HepG2 (cell line): Measurements from ENCODE around the gene NDUFS1. TPM values are rescaled to one million over a fixed set of nuclear protein-coding genes. Genes with fewer than 3 reads are reported as not detected.

Source experiments
- CREB1 ChIP-seq, 2 experiments: fragments of 450-650 bp in 1 of 2; IDR thresholded peaks; 2 replicates each; pipeline ENCODE4 v1.6.1; 2016 to 2017; ENCODE audit warnings: control low read depth in 1 of 2, mild to moderate bottlenecking in 1 of 2, missing compliant biosample characterization in 1 of 2, missing genetic modification characterization in 1 of 2
- CTCF ChIP-seq: sonication (generic); formaldehyde crosslinking; IDR thresholded peaks from 2 replicates; pipeline ENCODE4 v1.5.0; 2020; ENCODE audit warnings: mild to moderate bottlenecking, missing genetic modification reagents, moderate library complexity
- GABPA ChIP-seq, 2 experiments: IDR thresholded peaks; 2 replicates each; pipeline ENCODE4 v1.6.1; 2011 to 2016; ENCODE audit warnings: low read depth in 2 of 2, low read length in 1 of 2, missing biosample characterization in 1 of 2, missing genetic modification characterization in 1 of 2
- HDAC2 ChIP-seq: sonication (generic); formaldehyde crosslinking; IDR thresholded peaks from 2 replicates; pipeline ENCODE4 v1.4.0; 2020; ENCODE audit warnings: missing genetic modification reagents
- HNRNPH1 ChIP-seq: fragments of 200-400 bp; formaldehyde crosslinking; optimal IDR thresholded peaks from 2 replicates; pipeline ENCODE3; 2017; ENCODE audit warnings: mild to moderate bottlenecking, low read depth, low read length
- ISX ChIP-seq: sonication (generic); formaldehyde crosslinking; conservative IDR thresholded peaks from 2 replicates; pipeline ENCODE4 v1.5.0; 2020; ENCODE audit warnings: missing genetic modification reagents
- NPAS2 ChIP-seq: sonication (generic); formaldehyde crosslinking; IDR thresholded peaks from 2 replicates; pipeline ENCODE4 v1.8.0; 2022; ENCODE audit warnings: mild to moderate bottlenecking, missing genetic modification reagents, borderline replicate concordance
- RCOR2 ChIP-seq: IDR thresholded peaks from 2 replicates; pipeline ENCODE4 v1.6.1; 2016; ENCODE audit warnings: missing biosample characterization, missing genetic modification reagents
- SOX13 ChIP-seq, 3 experiments: fragments of 450-650 bp in 1 of 3; sonication (generic) in 1 of 3; formaldehyde crosslinking in 1 of 3; IDR thresholded peaks in 2 of 3; conservative IDR thresholded peaks in 1 of 3; 2 replicates each; pipeline versions ENCODE4 v1.5.0 to v1.6.1; 2016 to 2020; ENCODE audit warnings: antibody characterized with exemption in 1 of 3, mild to moderate bottlenecking in 1 of 3, missing compliant biosample characterization in 1 of 3, missing genetic modification reagents in 1 of 3, moderate library complexity in 1 of 3
- SOX5 ChIP-seq: IDR thresholded peaks from 2 replicates; pipeline ENCODE4 v1.6.1; 2016; ENCODE audit warnings: borderline replicate concordance
- TRIM22 ChIP-seq: fragments of 450-650 bp; IDR thresholded peaks from 2 replicates; pipeline ENCODE4 v1.6.1; 2017
- ZNF296 ChIP-seq: sonication (generic); formaldehyde crosslinking; conservative IDR thresholded peaks from 2 replicates; pipeline ENCODE4 v1.5.0; 2020; ENCODE audit warnings: mild to moderate bottlenecking, missing genetic modification reagents
- ZNF577 ChIP-seq: sonication (generic); formaldehyde crosslinking; IDR thresholded peaks from 2 replicates; pipeline ENCODE4 v1.4.0; 2020; ENCODE audit warnings: mild to moderate bottlenecking, low read depth, missing genetic modification reagents, borderline replicate concordance
- polyA plus RNA-seq, 8 experiments: library from polyadenylated mRNA; depleted of rRNA in 3 of 8; stranded (reverse) in 7 of 8; unstranded in 1 of 8; fragments of >200 nt; fragmentation: Illumina TruSeq in 4 of 8; extraction: Trizol in 4 of 8; gene quantifications; 2 replicates each; pipeline versions ENCODE4 v1.2.1 to v1.2.3, GENCODE V29; 2011 to 2016; ENCODE audit warnings: low read depth in 4 of 8, missing spikeins in 1 of 8, mixed read lengths in 1 of 8; ENCODE audit not compliant: insufficient read depth in 1 of 8
- total RNA-seq, 5 experiments: library from RNA; depleted of rRNA; stranded (reverse); fragments of >200 nt; fragmentation: Illumina TruSeq; extraction: Trizol; gene quantifications; 2 replicates each; pipeline ENCODE4 v1.2.3, GENCODE V29; 2016; ENCODE audit warnings: low read depth in 1 of 5
- TF ChIP-seq, protein P1 (sequence below): sonication (generic); formaldehyde crosslinking; IDR thresholded peaks from 2 replicates; pipeline ENCODE4 v1.4.0; 2020; ENCODE audit warnings: missing genetic modification reagents, borderline replicate concordance
- TF ChIP-seq, protein P2 (sequence below): sonication (generic); formaldehyde crosslinking; IDR thresholded peaks from 2 replicates; pipeline ENCODE4 v1.5.1; 2020; ENCODE audit warnings: missing genetic modification reagents, mild to moderate bottlenecking, borderline replicate concordance
- TF ChIP-seq, protein P3 (sequence below): sonication (generic); formaldehyde crosslinking; IDR thresholded peaks from 2 replicates; pipeline ENCODE4 v1.9.0; 2022; ENCODE audit warnings: missing genetic modification reagents, mild to moderate bottlenecking, borderline replicate concordance
- TF ChIP-seq, protein P4 (sequence below): sonication (generic); formaldehyde crosslinking; IDR thresholded peaks from 2 replicates; pipeline ENCODE4 v1.4.0; 2020; ENCODE audit warnings: missing genetic modification reagents

The NDUFS1 gene
- total and polyA plus RNA-seq, 2 of the 13 experiments (the other 11 are each of a cell fraction or from before 2014, with no cell fraction given) = 139 to 242 TPM

DNA sequence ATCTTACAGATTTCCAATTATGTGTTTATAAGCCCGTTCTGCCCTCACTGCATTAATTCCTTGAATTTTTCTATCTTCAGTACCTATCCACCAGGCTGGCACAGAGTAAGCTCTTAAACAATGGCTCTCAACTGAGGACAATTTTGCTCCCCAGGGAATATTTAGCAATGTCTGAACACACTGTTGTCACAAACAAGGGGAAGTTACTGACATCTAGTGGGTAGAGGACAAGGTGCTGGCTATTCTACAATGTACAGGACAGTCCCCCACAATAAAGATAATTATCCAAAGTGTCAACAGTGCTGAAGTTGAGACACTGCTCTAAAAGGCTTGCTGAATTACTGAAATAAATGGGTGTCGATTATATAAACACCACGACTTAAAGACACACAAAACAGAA lies 5.0 kb downstream of the NDUFS1 start (continued):
- TF ChIP-seq, protein P1, sequence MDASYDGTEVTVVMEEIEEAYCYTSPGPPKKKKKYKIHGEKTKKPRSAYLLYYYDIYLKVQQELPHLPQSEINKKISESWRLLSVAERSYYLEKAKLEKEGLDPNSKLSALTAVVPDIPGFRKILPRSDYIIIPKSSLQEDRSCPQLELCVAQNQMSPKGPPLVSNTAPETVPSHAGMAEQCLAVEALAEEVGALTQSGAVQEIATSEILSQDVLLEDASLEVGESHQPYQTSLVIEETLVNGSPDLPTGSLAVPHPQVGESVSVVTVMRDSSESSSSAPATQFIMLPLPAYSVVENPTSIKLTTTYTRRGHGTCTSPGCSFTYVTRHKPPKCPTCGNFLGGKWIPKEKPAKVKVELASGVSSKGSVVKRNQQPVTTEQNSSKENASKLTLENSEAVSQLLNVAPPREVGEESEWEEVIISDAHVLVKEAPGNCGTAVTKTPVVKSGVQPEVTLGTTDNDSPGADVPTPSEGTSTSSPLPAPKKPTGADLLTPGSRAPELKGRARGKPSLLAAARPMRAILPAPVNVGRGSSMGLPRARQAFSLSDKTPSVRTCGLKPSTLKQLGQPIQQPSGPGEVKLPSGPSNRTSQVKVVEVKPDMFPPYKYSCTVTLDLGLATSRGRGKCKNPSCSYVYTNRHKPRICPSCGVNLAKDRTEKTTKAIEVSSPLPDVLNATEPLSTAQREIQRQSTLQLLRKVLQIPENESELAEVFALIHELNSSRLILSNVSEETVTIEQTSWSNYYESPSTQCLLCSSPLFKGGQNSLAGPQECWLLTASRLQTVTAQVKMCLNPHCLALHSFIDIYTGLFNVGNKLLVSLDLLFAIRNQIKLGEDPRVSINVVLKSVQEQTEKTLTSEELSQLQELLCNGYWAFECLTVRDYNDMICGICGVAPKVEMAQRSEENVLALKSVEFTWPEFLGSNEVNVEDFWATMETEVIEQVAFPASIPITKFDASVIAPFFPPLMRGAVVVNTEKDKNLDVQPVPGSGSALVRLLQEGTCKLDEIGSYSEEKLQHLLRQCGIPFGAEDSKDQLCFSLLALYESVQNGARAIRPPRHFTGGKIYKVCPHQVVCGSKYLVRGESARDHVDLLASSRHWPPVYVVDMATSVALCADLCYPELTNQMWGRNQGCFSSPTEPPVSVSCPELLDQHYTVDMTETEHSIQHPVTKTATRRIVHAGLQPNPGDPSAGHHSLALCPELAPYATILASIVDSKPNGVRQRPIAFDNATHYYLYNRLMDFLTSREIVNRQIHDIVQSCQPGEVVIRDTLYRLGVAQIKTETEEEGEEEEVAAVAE (CRISPR knock-in tag) = no peak
- no peak for TF ChIP-seq ZNF296
- TF ChIP-seq, protein P2, sequence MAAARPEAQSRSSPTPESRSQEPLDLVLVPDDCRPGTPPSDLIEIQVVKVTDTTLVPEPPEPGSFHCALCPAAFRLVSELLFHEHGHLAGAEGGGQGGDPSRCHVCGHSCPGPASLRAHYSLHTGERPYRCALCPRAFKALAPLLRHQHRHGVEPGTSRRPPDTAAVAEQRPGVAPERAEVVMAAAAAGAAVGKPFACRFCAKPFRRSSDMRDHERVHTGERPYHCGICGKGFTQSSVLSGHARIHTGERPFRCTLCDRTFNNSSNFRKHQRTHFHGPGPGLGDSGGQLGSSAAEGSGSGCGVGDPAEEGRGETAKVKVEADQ (CRISPR knock-in tag) = no peak
- TF ChIP-seq CTCF = peak; percentile 77
- TF ChIP-seq, protein P3, sequence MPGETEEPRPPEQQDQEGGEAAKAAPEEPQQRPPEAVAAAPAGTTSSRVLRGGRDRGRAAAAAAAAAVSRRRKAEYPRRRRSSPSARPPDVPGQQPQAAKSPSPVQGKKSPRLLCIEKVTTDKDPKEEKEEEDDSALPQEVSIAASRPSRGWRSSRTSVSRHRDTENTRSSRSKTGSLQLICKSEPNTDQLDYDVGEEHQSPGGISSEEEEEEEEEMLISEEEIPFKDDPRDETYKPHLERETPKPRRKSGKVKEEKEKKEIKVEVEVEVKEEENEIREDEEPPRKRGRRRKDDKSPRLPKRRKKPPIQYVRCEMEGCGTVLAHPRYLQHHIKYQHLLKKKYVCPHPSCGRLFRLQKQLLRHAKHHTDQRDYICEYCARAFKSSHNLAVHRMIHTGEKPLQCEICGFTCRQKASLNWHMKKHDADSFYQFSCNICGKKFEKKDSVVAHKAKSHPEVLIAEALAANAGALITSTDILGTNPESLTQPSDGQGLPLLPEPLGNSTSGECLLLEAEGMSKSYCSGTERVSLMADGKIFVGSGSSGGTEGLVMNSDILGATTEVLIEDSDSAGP (CRISPR knock-in tag) = no peak
- no peak for TF ChIP-seq GABPA (IDR thresholded peaks at IDR 0.05; ENCODE audit: low read depth, low read length)
- TF ChIP-seq GABPA (CRISPR knock-in tag; IDR thresholded peaks at IDR 0.05; ENCODE audit: low read depth) = no peak
- no peak for TF ChIP-seq NPAS2 (CRISPR knock-in tag)
- TF ChIP-seq, protein P4, sequence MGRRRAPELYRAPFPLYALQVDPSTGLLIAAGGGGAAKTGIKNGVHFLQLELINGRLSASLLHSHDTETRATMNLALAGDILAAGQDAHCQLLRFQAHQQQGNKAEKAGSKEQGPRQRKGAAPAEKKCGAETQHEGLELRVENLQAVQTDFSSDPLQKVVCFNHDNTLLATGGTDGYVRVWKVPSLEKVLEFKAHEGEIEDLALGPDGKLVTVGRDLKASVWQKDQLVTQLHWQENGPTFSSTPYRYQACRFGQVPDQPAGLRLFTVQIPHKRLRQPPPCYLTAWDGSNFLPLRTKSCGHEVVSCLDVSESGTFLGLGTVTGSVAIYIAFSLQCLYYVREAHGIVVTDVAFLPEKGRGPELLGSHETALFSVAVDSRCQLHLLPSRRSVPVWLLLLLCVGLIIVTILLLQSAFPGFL = no peak
- TF ChIP-seq RCOR2 (CRISPR knock-in tag) = 0 out of 2 replicates have a peak, but pooled peaks have one; percentile 21
- TF ChIP-seq HNRNPH1 = no peak
- no peak for TF ChIP-seq ZNF577 (CRISPR knock-in tag)
- no peak for TF ChIP-seq HDAC2
- TF ChIP-seq SOX5 (CRISPR knock-in tag) = peak; percentile 21; the same call in 1 of the 2 replicates
- no peak for TF ChIP-seq ISX (CRISPR knock-in tag)
- no peak for TF ChIP-seq SOX13 (IDR thresholded peaks at IDR 0.05)
- TF ChIP-seq SOX13 (CRISPR knock-in tag; conservative IDR thresholded peaks at IDR 0.05 in 1 of 2, IDR thresholded peaks at IDR 0.05 in 1 of 2) = 0 out of 4 replicates have a peak, but pooled peaks of 1 of the 2 experiments have one; percentile 19
- TF ChIP-seq CREB1 (IDR thresholded peaks at IDR 0.05) = no peak
- no peak for TF ChIP-seq CREB1 (CRISPR knock-in tag; IDR thresholded peaks at IDR 0.05)
- TF ChIP-seq TRIM22 = no peak
